CD4-positive, alpha-beta memory T cell (primary cell): Measurements from ENCODE around the gene CPLANE1. TPM values are rescaled to one million over a fixed set of nuclear protein-coding genes. Genes with fewer than 3 reads are reported as not detected.

Source experiments
- polyA plus RNA-seq, 2 donors: library from polyadenylated mRNA; unstranded; fragments of 300-500 nt; fragmentation: Illumina TruSeq; gene quantifications; one replicate each; pipeline ENCODE4 v1.2.3, GENCODE V29; 2021
- total RNA-seq, 2 experiments: library from RNA; stranded (reverse); gene quantifications; one replicate each; pipeline ENCODE4 v1.2.3, GENCODE V29; 2021

The CPLANE1 gene
- total and polyA plus RNA-seq, 4 experiments from 2014 or later = 0.09 to 8.5 (median 4.0) TPM

Other genes starting within 250 kb of the CPLANE1 start
- 10 to 100 TPM; 30.0 to 30.8 TPM for gene NUP155, start 121.7 kb upstream of the CPLANE1 start, total RNA-seq
- 10 to 100 TPM; 10.7 to 27.3 TPM for gene NUP155, start 121.7 kb upstream of the CPLANE1 start, polyA plus RNA-seq
- 10 to 100 TPM; 36.0 to 43.2 TPM for gene WDR70, start 129.9 kb upstream of the CPLANE1 start, total RNA-seq
- 10 to 100 TPM; 23.5 to 23.7 TPM for gene WDR70, start 129.9 kb upstream of the CPLANE1 start, polyA plus RNA-seq